HAP-1 (cell line): Measurements from ENCODE around the gene CFAP53.
"Not testable (repeated sequence)": the region's sequence is repeated elsewhere in the genome, so short reads cannot be mapped to it uniquely, and the experiment has no call there.

Source experiments
- DNase-seq, 2 experiments: peaks; one replicate each; pipeline ENCODE4 v3.0.0-alpha.2; 2016 to 2020; ENCODE audit warnings: low spot score in 2 of 2
- H3K27me3 ChIP-seq: fragments of 250-450 bp; sonication (Bioruptor Pico); 2 replicates; pipeline ENCODE4 v1.5.1; 2020; ENCODE audit warnings: low read depth, mild to moderate bottlenecking, moderate library complexity
- H3K36me3 ChIP-seq: fragments of 250-450 bp; sonication (Bioruptor Pico); replicated peaks from 2 replicates; pipeline ENCODE4 v1.5.1; 2020; ENCODE audit warnings: mild to moderate bottlenecking
- H3K4me1 ChIP-seq: fragments of 250-450 bp; sonication (Bioruptor Pico); 2 replicates; pipeline ENCODE4 v1.5.1; 2020; ENCODE audit warnings: mild to moderate bottlenecking
- H3K4me3 ChIP-seq: fragments of 250-450 bp; sonication (Bioruptor Pico); 2 replicates; pipeline ENCODE4 v1.5.1; 2020; ENCODE audit warnings: mild to moderate bottlenecking, moderate library complexity
- H3K9me3 ChIP-seq: fragments of 250-450 bp; sonication (Bioruptor Pico); 2 replicates; pipeline ENCODE4 v1.5.1; 2020; ENCODE audit warnings: mild to moderate bottlenecking, moderate library complexity
- in situ Hi-C: fragments of 300-500 bp; cut with MboI; formaldehyde crosslinking; loops from 3 replicates; pipeline ENCODE4 v1.14.3; 2020; ENCODE audit warnings: low sequenced_read_pairs, inconsistent platforms, mixed read lengths

The CFAP53 gene

DNA sequence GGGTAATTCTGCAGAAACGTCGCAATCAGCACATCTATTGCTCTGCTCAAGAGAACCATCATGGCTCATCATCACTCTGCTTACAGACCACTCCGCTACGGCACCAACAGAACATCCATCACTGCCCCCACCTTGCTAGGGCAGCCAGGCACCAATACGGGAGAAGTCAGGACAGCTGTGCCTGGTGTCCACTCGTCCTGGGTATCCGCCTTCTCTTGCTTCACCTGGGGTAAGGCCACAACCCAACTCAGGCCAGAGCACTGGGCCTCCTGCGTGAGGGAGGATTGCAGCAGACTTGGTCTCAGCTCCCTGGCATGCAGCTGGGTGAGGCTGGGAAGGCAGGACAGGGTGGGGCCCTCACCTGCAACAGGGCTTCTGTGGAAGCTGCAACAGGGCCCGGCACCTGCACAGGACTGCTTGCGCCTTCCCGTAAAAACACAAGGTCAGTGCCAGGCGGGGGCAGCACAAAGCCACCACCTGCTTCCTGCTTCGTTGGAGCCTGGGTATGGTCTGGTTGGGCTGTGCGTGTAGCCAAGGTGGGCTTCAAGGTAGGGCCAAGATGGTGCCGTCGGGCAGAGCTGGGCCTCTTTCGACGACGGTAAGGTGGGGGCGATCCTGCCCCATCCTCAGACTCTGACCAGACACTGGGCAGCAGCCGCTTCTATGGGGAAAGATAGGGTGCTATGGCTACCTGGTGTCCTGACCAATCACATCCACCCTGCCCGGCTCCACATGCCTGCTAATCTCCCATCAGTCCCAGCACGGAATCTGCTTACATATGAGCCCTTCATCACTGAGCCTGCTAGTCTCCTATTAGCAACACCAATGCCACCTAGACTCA is 7.1 kb upstream of the CFAP53 start:
- Histone ChIP-seq H3K4me3 (no peak overlapping the region), H3K27me3 (no peaks in the 10 kb centered on the region), H3K4me1 (no peaks in the 10 kb centered on the region), H3K9me3 (no peaks in the 10 kb centered on the region; the same call in 1 of the 2 replicates), H3K36me3 (peaks cover 90% of the 10 kb centered on the region)
- no peak for DNase-seq
- in situ Hi-C loops = no loop called here

DNA sequence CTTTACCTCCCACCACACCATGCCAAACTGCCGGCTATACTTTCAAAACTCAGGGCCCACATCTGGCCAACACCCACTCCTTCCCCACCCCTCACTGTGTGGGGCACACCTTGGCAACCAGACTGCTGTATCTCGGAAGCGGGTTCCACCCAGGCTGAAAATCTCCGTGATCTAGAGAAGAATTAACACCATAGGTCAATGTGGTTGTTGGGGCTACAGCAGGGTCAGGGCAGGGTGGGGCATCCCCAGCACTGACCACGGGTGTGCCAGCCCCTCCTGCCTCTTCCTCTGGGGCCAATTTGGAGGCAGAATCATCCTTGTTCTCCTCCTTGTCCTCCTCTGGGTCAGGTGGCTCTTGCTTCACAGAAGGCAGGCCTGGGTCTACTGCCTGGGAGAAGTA is 6.3 kb upstream of the CFAP53 start:
- no peaks in the 10 kb centered on the region; the same call in 1 of the 2 replicates for H3K9me3 ChIP-seq
- H3K27me3 ChIP-seq = no peaks in the 10 kb centered on the region
- no peak for DNase-seq
- H3K4me1 ChIP-seq = no peaks in the 10 kb centered on the region
- in situ Hi-C loops = no loop called here
- H3K36me3 ChIP-seq = peaks cover 85% of the 10 kb centered on the region
- H3K4me3 ChIP-seq = no peak overlapping the region

DNA sequence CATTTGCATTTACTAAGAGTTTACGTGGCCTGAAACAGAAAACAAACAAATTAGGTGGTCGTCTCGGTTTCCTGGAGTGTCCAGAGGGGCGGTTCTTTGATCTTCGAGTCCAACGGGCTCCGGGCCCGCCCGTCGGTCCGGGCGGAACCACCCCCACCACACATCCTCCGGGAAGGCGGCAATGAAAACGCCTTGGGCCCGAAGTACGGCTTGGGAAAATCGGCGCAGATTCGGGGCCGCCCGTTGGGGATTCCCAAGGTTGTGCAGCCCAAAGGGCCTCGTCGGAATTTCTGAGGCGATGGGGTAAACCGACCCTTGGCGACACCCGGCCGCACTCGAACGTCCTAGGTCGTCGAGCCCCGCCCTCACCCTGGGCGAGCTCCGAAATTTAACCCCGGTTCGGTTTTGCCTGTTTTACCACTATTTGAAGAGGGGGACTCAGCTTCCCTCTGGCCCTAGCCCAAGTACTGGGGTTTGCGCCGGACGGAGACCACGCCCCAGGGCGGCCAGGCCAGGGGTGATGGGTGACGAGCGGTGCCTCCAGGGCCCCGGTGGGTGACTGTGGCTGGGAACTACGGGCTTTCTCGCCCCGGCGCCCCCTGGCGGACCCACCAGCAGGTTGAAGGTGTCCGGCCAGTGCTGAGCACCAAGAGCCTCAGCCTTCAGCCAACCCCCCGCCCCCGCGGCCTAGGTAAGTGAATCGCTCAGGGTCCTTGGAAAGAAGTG is 1.9 kb upstream of the CFAP53 start:
- H3K4me1 ChIP-seq = no peaks in the 10 kb centered on the region
- DNase-seq = peak in 1 of 2 experiments; percentile 53
- no peaks in the 10 kb centered on the region for H3K27me3 ChIP-seq
- no peaks in the 10 kb centered on the region; the same call in 1 of the 2 replicates for H3K9me3 ChIP-seq
- in situ Hi-C loops = no loop called here
- H3K36me3 ChIP-seq = peaks cover 45% of the 10 kb centered on the region
- H3K4me3 ChIP-seq = no peak overlapping the region

DNA sequence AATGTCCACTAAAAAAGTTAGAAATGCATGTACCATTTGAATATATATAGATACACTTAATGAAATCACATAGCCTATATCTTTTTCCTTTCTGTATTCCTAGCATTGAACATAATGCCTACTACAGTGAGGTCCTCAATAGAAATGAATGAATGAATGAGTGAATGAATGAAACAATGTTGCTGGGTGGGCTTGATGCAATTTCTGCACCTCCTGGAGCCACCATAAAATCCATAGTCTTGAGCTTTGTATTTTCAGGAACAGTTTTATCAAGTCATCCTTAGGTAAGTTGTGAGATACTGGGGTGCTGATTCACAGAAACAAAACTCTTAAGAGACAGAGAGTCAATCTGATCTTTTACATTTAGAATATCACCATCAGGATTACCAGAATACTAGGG is 3.3 kb downstream of the CFAP53 start:
- Histone ChIP-seq H3K4me1 (no peaks in the 10 kb centered on the region), H3K27me3 (no peaks in the 10 kb centered on the region), H3K9me3 (no peaks in the 10 kb centered on the region), H3K36me3 (no peaks in the 10 kb centered on the region), H3K4me3 (no peak overlapping the region)
- no peak for DNase-seq
- in situ Hi-C loops = no loop called here

DNA sequence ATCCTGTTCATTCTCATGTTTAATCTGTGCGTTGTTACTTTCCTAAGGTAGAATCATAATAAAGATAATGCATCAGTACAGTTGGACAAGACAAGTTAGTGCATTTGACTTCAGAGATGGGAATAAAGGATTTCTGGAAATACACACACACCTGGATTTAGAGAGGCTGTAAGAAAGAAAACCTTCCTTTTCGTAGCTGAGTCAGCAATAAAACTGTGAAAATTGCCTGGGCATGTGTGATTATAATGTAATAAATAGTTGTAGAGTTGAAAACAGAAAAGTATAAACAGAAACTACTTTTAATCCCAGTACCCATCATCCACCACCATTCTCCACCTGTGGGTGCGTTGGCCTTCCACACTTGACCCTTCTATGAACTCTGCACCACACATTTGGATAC is 15.4 kb downstream of the CFAP53 start:
- no peaks in the 10 kb centered on the region for H3K36me3 ChIP-seq
- in situ Hi-C loops = no loop called here
- H3K9me3 ChIP-seq = no peaks in the 10 kb centered on the region
- H3K4me1 ChIP-seq = no peaks in the 10 kb centered on the region
- H3K4me3 ChIP-seq = no peak overlapping the region
- no peak for DNase-seq
- no peaks in the 10 kb centered on the region for H3K27me3 ChIP-seq

DNA sequence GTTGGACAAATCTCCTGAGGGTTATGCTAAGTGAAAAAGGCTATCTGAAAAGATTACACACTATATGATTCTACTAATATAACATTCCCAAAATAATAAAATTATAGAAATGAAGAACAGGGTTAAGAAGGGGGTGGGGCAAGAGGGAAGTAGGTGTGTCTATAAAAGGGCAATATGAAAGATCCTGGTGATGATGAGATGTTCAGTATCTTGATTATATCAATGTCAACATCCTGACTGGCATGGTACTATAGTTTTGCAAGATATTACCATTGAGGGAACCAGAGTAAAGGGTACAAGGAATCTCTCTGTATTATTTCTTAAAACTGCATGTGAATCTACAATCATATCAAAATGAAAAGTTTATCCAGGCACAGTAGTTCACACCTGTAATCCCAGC is 16.7 kb downstream of the CFAP53 start:
- Histone ChIP-seq H3K4me1 (no peaks in the 10 kb centered on the region), H3K4me3 (no peak overlapping the region), H3K27me3 (no peaks in the 10 kb centered on the region), H3K36me3 (no peaks in the 10 kb centered on the region), H3K9me3 (no peaks in the 10 kb centered on the region)
- in situ Hi-C loops = no loop called here
- DNase-seq = no peak

DNA sequence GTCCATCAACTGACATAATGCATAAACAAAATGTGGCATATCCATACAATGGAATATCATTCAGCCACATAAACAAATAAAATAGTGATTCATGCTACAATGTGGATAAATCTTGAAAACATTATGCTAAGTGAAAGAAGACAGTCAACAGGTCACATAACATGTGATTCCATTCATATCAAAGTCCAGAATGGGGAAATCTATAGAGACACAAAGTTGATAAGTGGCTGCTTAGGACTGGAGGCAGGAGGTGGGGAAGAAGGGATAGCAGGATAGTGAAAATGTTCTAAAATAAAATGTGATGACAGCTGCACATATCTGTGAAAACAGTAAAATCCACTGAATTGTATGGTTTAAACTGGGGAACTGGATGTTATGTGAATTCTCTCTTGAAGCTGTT is 18.7 kb downstream of the CFAP53 start:
- in situ Hi-C loops = no loop called here
- no peaks in the 10 kb centered on the region for H3K27me3 ChIP-seq
- no peaks in the 10 kb centered on the region for H3K36me3 ChIP-seq
- DNase-seq = no peak
- no peak overlapping the region for H3K4me3 ChIP-seq
- no peaks in the 10 kb centered on the region for H3K4me1 ChIP-seq
- H3K9me3 ChIP-seq = no peaks in the 10 kb centered on the region

DNA sequence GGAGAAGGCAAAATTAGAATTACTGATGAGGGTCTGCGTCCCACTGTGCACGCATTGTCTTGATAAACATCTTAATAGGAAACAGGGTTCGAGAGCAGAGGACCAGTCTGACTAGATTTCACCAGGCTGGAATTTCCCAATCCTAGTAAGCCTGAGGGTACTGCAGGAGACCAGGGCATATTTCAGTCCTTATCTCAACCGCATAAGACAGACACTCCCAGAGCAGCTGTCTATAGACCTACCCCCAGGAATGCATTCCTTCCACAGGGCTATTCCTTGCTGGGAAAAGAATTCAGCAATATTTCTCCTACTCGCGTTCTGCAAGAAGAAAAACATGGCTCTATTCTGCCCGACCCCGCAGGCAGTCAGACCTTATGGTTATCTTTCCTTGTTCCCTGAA is 24.5 kb downstream of the CFAP53 start:
- H3K36me3 ChIP-seq, H3K4me3 ChIP-seq, H3K27me3 ChIP-seq, in situ Hi-C loops, H3K4me1 ChIP-seq, DNase-seq, H3K9me3 ChIP-seq: not testable (repeated sequence)

DNA sequence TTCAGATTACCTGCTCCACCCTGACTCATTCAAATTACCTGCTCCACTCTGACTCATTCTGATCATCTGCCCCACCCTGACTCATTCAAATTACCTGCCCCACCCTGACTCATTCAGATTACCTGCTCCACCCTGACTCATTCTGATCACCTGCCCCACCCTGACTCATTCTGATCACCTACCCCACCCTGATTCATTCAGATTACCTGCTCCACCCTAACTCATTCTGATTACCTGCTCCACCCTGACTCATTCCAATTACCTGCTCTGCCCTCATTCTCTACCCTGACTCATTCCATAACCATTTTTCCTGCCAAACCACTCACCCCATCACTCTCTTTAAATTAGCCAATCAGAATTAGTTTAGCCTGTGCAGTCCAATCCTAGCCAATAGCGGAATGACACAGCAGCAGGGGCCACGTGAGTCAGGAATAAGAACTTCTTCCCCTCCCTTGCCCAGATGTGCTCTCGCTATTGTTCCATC is 26.2 kb downstream of the CFAP53 start:
- DNase-seq = no peak
- Histone ChIP-seq H3K4me1 (no peaks in the 10 kb centered on the region), H3K36me3 (no peaks in the 10 kb centered on the region), H3K27me3 (no peaks in the 10 kb centered on the region), H3K9me3 (peaks cover 2% of the 10 kb centered on the region; the same call in 1 of the 2 replicates), H3K4me3 (no peak overlapping the region)
- in situ Hi-C loops = no loop called here

DNA sequence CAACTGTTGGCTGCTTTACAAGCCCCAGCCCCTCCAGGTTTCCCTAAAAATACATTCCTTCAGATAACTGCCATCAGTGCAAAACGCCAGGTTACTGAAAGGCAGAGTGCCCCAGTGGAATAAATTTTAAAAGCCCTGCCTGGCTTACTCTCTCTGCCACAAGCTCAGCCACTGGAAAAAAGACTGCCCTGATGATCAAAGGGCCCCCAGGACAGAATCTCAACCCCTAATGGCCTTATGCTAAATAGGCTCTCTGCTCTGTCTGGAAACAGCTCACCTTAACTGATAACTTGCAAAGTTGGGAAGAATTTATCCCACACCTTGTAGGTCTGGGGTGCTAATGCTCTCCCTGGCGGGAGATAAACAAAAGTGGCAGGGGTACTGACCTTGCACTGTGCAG is 33.9 kb downstream of the CFAP53 start:
- H3K27me3 ChIP-seq = no peaks in the 10 kb centered on the region
- no peak overlapping the region for H3K4me3 ChIP-seq
- DNase-seq = no peak
- no peaks in the 10 kb centered on the region; the same call in 1 of the 2 replicates for H3K9me3 ChIP-seq
- no peaks in the 10 kb centered on the region for H3K4me1 ChIP-seq
- in situ Hi-C loops = no loop called here
- no peaks in the 10 kb centered on the region for H3K36me3 ChIP-seq

DNA sequence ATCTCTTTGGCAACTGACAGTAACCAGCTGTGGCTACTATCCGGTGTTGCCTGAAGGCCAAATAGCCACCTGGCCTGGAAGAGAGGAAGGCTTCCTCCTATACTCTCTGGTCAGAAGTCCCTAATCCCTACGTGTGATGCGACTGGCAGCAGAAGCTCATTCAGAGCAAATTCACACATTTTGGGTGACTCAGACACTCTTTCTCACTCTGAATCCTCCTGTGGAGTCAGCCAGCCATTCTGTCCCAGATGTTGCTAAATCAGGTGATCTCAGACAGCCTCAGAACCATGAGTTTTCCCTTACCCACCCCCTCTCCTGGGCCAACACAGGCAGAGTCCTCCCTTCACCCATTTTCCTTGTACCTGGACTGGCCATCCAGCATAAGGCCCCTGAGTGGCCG is 34.7 kb downstream of the CFAP53 start:
- no peak for DNase-seq
- Histone ChIP-seq H3K9me3 (no peaks in the 10 kb centered on the region; the same call in 1 of the 2 replicates), H3K4me1 (no peaks in the 10 kb centered on the region), H3K27me3 (no peaks in the 10 kb centered on the region), H3K36me3 (no peaks in the 10 kb centered on the region), H3K4me3 (no peak overlapping the region)
- in situ Hi-C loops = no loop called here

DNA sequence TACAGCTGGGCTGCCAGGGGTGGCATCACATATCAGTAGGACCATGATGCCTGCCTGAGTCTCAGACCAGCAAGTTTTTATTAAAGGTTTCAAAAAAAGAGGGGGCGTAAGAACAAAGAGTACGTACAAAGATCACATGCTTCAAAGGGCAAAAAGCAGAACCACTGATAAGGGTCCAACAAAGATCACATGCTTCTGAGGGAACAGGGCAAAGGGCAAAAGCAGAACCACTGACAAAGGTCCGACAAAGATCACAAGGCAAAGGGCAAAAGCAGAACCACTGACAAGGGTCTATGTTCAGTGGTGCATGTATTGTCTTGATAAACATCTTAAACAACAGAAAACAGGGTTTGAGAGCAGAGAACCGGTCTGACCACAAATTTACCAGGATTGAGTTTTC is 46.0 kb downstream of the CFAP53 start:
- in situ Hi-C loops, H3K4me1 ChIP-seq, H3K9me3 ChIP-seq, H3K4me3 ChIP-seq, DNase-seq, H3K36me3 ChIP-seq: not testable (repeated sequence)
- peaks cover 13% of the 10 kb centered on the region for H3K27me3 ChIP-seq

DNA sequence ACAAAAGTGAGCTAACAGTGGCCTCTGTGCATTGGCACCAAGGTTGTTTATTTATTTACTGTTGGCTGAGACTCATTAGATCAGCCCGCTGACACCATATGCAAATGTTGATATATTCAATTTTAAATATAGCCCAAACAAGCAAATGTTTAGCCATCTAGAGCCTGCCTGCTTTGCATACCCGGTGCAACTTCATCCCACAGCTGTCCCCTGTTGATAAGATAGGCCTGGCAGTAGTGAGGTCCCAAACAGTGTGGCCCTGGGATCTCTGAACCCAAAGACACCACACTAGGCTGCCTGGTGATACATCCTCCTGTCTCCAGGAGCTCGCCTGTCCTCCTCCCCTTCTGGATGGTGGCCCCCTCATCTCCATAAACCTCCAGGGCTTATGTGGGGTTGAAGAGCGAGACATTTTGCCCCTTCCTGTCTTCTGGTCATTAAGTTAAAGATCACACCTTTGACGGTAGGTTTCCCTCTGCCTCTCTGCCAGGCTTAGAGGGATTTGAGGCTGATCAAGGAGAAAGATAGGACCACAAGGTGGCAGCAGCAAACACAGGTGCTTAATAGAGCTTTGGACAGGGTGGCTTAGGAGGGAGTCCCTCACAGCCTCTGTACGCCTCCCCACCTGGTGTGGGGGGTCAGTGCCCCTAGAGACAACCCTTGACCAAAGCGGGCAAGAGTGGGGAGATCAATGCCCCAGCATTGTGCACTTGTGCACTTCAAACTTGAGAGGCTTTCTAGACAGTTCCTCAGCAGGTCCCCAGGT is 47.7 kb downstream of the CFAP53 start:
- DNase-seq = peak; percentile 22 to 35
- in situ Hi-C loops = loop anchor here (5.0 kb wide), 1 partner anchor 134 kb away; no protein-coding TSS in a partner anchor
- Histone ChIP-seq H3K9me3 (no peaks in the 10 kb centered on the region; the same call in 1 of the 2 replicates), H3K36me3 (no peaks in the 10 kb centered on the region), H3K4me3 (no peak overlapping the region), H3K27me3 (peaks cover 13% of the 10 kb centered on the region), H3K4me1 (no peaks in the 10 kb centered on the region)
